ENCODE data around the gene FES.
"Not testable (repeated sequence)": the region's sequence is repeated elsewhere in the genome, so short reads cannot be mapped to it uniquely, and the experiment has no call there.

Gene FES

GRCh38 chr15:90915808-90916440 lies 31.6 kb downstream of the FES start:
- TF ChIP-seq POLR2AphosphoS5 (IDR thresholded peaks at IDR 0.05; ENCODE audit: low read depth, low read length) (no peak), TAF1 (IDR thresholded peaks at IDR 0.05; ENCODE audit: borderline replicate concordance, low read depth, low read length) (no peak), POLR2A (IDR thresholded peaks at IDR 0.05; ENCODE audit: low read depth, low read length) (no peak)
- FAIRE-seq: no peak
- DNase-seq (ENCODE audit: insufficient read length): no peak

GRCh38 chr15:90916461-90916860 lies 32.2 kb downstream of the FES start:
- FAIRE-seq (no peak), DNase-seq (ENCODE audit: insufficient read length) (no peak)
- TF ChIP-seq POLR2A (IDR thresholded peaks at IDR 0.05; ENCODE audit: low read depth, low read length): no peak
- no peak for TF ChIP-seq TAF1 (IDR thresholded peaks at IDR 0.05; ENCODE audit: borderline replicate concordance, low read depth, low read length)
- no peak for TF ChIP-seq POLR2AphosphoS5 (IDR thresholded peaks at IDR 0.05; ENCODE audit: low read depth, low read length)

GRCh38 chr15:90917569-90917968 lies 33.3 kb downstream of the FES start:
- no peak for FAIRE-seq
- TF ChIP-seq POLR2AphosphoS5 (IDR thresholded peaks at IDR 0.05; ENCODE audit: low read depth, low read length): no peak
- TF ChIP-seq POLR2A (IDR thresholded peaks at IDR 0.05; ENCODE audit: low read depth, low read length): no peak
- no peak for TF ChIP-seq TAF1 (IDR thresholded peaks at IDR 0.05; ENCODE audit: borderline replicate concordance, low read depth, low read length)
- no peak for DNase-seq (ENCODE audit: insufficient read length)

GRCh38 chr15:90918034-90918788 lies 33.9 kb downstream of the FES start:
- FAIRE-seq (no peak), DNase-seq (ENCODE audit: insufficient read length) (no peak)
- TF ChIP-seq POLR2A (IDR thresholded peaks at IDR 0.05; ENCODE audit: low read depth, low read length) (no peak), TAF1 (IDR thresholded peaks at IDR 0.05; ENCODE audit: borderline replicate concordance, low read depth, low read length) (no peak), POLR2AphosphoS5 (IDR thresholded peaks at IDR 0.05; ENCODE audit: low read depth, low read length) (no peak)

GRCh38 chr15:90918835-90919234 lies 34.5 kb downstream of the FES start:
- FAIRE-seq (no peak), DNase-seq (ENCODE audit: insufficient read length) (no peak)

GRCh38 chr15:90921887-90922286 lies 37.6 kb downstream of the FES start:
- no peak for TF ChIP-seq POLR2AphosphoS5 (IDR thresholded peaks at IDR 0.05; ENCODE audit: low read depth, low read length)
- no peak for TF ChIP-seq POLR2A (IDR thresholded peaks at IDR 0.05; ENCODE audit: low read depth, low read length)
- no peak for TF ChIP-seq TAF1 (IDR thresholded peaks at IDR 0.05; ENCODE audit: borderline replicate concordance, low read depth, low read length)
- FAIRE-seq: no peak
- no peak for DNase-seq (ENCODE audit: insufficient read length)

More at GRCh38 chr15:90918835-90919234, 34.5 kb downstream of the FES start:
- TF ChIP-seq POLR2A (IDR thresholded peaks at IDR 0.05; ENCODE audit: low read depth, low read length) (no peak), TAF1 (IDR thresholded peaks at IDR 0.05; ENCODE audit: borderline replicate concordance, low read depth, low read length) (no peak), POLR2AphosphoS5 (IDR thresholded peaks at IDR 0.05; ENCODE audit: low read depth, low read length) (no peak)

GRCh38 chr15:90922712-90923322 lies 38.5 kb downstream of the FES start:
- FAIRE-seq (peak; percentile 40), DNase-seq (ENCODE audit: insufficient read length) (peak; percentile 65)

GRCh38 chr15:90924375-90924774 lies 40.1 kb downstream of the FES start:
- TF ChIP-seq POLR2AphosphoS5 (IDR thresholded peaks at IDR 0.05; ENCODE audit: low read depth, low read length): peak; percentile 21; the same call in 1 of the 2 replicates
- no peak for TF ChIP-seq TAF1 (IDR thresholded peaks at IDR 0.05; ENCODE audit: borderline replicate concordance, low read depth, low read length)
- no peak for TF ChIP-seq POLR2A (IDR thresholded peaks at IDR 0.05; ENCODE audit: low read depth, low read length)

GRCh38 chr15:90926766-90927165 lies 42.5 kb downstream of the FES start:
- FAIRE-seq; DNase-seq (ENCODE audit: insufficient read length): not testable (repeated sequence)

More at GRCh38 chr15:90924375-90924774, 40.1 kb downstream of the FES start:
- peak; percentile 58 for DNase-seq (ENCODE audit: insufficient read length)
- peak; percentile 86 for FAIRE-seq

GRCh38 chr15:90928106-90928505 lies 43.8 kb downstream of the FES start:
- FAIRE-seq: not testable (repeated sequence)

GRCh38 chr15:90929246-90930019 lies 45.1 kb downstream of the FES start:
- FAIRE-seq (no peak), DNase-seq (ENCODE audit: insufficient read length) (no peak)
- TF ChIP-seq POLR2A (IDR thresholded peaks at IDR 0.05; ENCODE audit: low read depth, low read length): no peak
- no peak for TF ChIP-seq POLR2AphosphoS5 (IDR thresholded peaks at IDR 0.05; ENCODE audit: low read depth, low read length)
- no peak for TF ChIP-seq TAF1 (IDR thresholded peaks at IDR 0.05; ENCODE audit: borderline replicate concordance, low read depth, low read length)

More at GRCh38 chr15:90928106-90928505, 43.8 kb downstream of the FES start:
- DNase-seq (ENCODE audit: insufficient read length): not testable (repeated sequence)
